WTC11 (cell line): ENCODE results near the gene EVPLL. TPM values are rescaled to one million over a fixed set of nuclear protein-coding genes. Genes with fewer than 3 reads are reported as not detected.
"Not testable (repeated sequence)": the region's sequence is repeated elsewhere in the genome, so short reads cannot be mapped to it uniquely, and the experiment has no call there.

Source experiments
- ATAC-seq: fragments of 200-7000 bp; cut with Tn5 transposase; 2 replicates; pipeline ENCODE4 v1.10.0; 2021; ENCODE audit warnings: mild to moderate bottlenecking, moderate library complexity
- CTCF ChIA-PET: fragments of 300-600 bp; sonication (Branson Sonifier 250); formaldehyde crosslinking; loops from one replicate; lab custom pipeline; 2021; ENCODE audit warnings: antibody characterized with exemption; lab: Charles Lee
- POLR2A ChIA-PET: fragments of 350-600 bp; sonication (Branson Sonifier 250); formaldehyde crosslinking; loops from one replicate; lab custom pipeline; 2021; ENCODE audit warnings: antibody characterized with exemption; lab: Charles Lee
- DNase-seq: peaks from one replicate; pipeline ENCODE4 v3.0.0; 2021; ENCODE audit warnings: low spot score
- H3K27ac Mint-ChIP-seq: 2 replicates; pipeline ENCODE4 v1.8.0; 2021; ENCODE audit warnings: mixed read lengths
- H3K27me3 Mint-ChIP-seq: 2 replicates; pipeline ENCODE4 v1.8.0; 2021; ENCODE audit warnings: low read depth, mild to moderate bottlenecking, moderate library complexity, mixed read lengths
- H3K36me3 Mint-ChIP-seq: 2 replicates; pipeline ENCODE4 v1.8.0; 2021; ENCODE audit warnings: mixed read lengths
- H3K4me1 Mint-ChIP-seq: 2 replicates; pipeline ENCODE4 v1.8.0; 2022; ENCODE audit warnings: mixed read lengths
- H3K4me3 Mint-ChIP-seq: 2 replicates; pipeline ENCODE4 v1.8.0; 2021; ENCODE audit warnings: mild to moderate bottlenecking, moderate library complexity, mixed read lengths
- H3K9me3 Mint-ChIP-seq: 2 replicates; pipeline ENCODE4 v1.8.0; 2021; ENCODE audit warnings: mixed read lengths
- ETV6 ChIP-seq: sonication (generic); formaldehyde crosslinking; IDR thresholded peaks from 2 replicates; pipeline ENCODE4 v1.8.1; 2022; ENCODE audit warnings: mild to moderate bottlenecking, missing genetic modification reagents
- FOXK1 ChIP-seq: sonication (generic); formaldehyde crosslinking; IDR thresholded peaks from 2 replicates; pipeline ENCODE4 v1.8.0; 2022; ENCODE audit warnings: mild to moderate bottlenecking, moderate library complexity, missing genetic modification reagents
- FOXP1 ChIP-seq: sonication (generic); formaldehyde crosslinking; IDR thresholded peaks from 2 replicates; pipeline ENCODE4 v1.8.0; 2022; ENCODE audit warnings: missing genetic modification reagents, mild to moderate bottlenecking, moderate library complexity, borderline replicate concordance
- IRF1 ChIP-seq: sonication (generic); formaldehyde crosslinking; IDR thresholded peaks from 2 replicates; pipeline ENCODE4 v1.8.0; 2023; ENCODE audit warnings: missing genetic modification reagents
- NFATC4 ChIP-seq: fragments of 250-450 bp; sonication (Bioruptor Pico); IDR thresholded peaks from 2 replicates; pipeline ENCODE4 v1.9.0; 2021; ENCODE audit warnings: mild to moderate bottlenecking
- OVOL2 ChIP-seq: fragments of 250-450 bp; sonication (Bioruptor Pico); IDR thresholded peaks from 2 replicates; pipeline ENCODE4 v1.9.0; 2021; ENCODE audit warnings: mild to moderate bottlenecking, borderline replicate concordance
- RELA ChIP-seq: sonication (generic); formaldehyde crosslinking; IDR thresholded peaks from 2 replicates; pipeline ENCODE4 v1.8.1; 2022; ENCODE audit warnings: missing genetic modification reagents, mild to moderate bottlenecking, borderline replicate concordance
- USF2 ChIP-seq: sonication (generic); formaldehyde crosslinking; IDR thresholded peaks from 2 replicates; pipeline ENCODE4 v1.8.1; 2023; ENCODE audit warnings: mild to moderate bottlenecking, missing genetic modification reagents, moderate library complexity
- ZNF138 ChIP-seq: sonication (generic); formaldehyde crosslinking; conservative IDR thresholded peaks from 2 replicates; pipeline ENCODE4 v1.8.1; 2022; ENCODE audit warnings: mild to moderate bottlenecking, moderate library complexity, missing genetic modification reagents
- ZNF219 ChIP-seq: sonication (generic); formaldehyde crosslinking; IDR thresholded peaks from 2 replicates; pipeline ENCODE4 v1.8.0; 2023; ENCODE audit warnings: missing genetic modification reagents, mild to moderate bottlenecking, borderline replicate concordance
- ZNF532 ChIP-seq: fragments of 250-450 bp; sonication (Bioruptor Pico); IDR thresholded peaks from 2 replicates; pipeline ENCODE4 v1.9.0; 2021; ENCODE audit warnings: mild to moderate bottlenecking, borderline replicate concordance
- ZNF671 ChIP-seq: fragments of 250-450 bp; sonication (Bioruptor Pico); IDR thresholded peaks from 2 replicates; pipeline ENCODE4 v1.8.0; 2021; ENCODE audit warnings: mild to moderate bottlenecking
- total RNA-seq: library from RNA; stranded (reverse); gene quantifications from 3 replicates; pipeline ENCODE4 v1.2.3, GENCODE V29; 2021
- TF ChIP-seq, protein P1 (sequence below): fragments of 250-450 bp; sonication (Bioruptor Pico); conservative IDR thresholded peaks from 2 replicates; pipeline ENCODE4 v1.9.0; 2021; ENCODE audit warnings: mild to moderate bottlenecking
- TF ChIP-seq, protein P2 (sequence below): sonication (generic); formaldehyde crosslinking; IDR thresholded peaks from 2 replicates; pipeline ENCODE4 v1.8.1; 2022; ENCODE audit warnings: low read depth, missing genetic modification reagents, borderline replicate concordance
- TF ChIP-seq, protein P3 (sequence below): sonication (generic); formaldehyde crosslinking; IDR thresholded peaks from 2 replicates; pipeline ENCODE4 v1.8.0; 2022; ENCODE audit warnings: mild to moderate bottlenecking, missing genetic modification reagents

The EVPLL gene
- total RNA-seq, 1 experiment from 2014 or later, result not detected

- TF ChIP-seq, protein P1, sequence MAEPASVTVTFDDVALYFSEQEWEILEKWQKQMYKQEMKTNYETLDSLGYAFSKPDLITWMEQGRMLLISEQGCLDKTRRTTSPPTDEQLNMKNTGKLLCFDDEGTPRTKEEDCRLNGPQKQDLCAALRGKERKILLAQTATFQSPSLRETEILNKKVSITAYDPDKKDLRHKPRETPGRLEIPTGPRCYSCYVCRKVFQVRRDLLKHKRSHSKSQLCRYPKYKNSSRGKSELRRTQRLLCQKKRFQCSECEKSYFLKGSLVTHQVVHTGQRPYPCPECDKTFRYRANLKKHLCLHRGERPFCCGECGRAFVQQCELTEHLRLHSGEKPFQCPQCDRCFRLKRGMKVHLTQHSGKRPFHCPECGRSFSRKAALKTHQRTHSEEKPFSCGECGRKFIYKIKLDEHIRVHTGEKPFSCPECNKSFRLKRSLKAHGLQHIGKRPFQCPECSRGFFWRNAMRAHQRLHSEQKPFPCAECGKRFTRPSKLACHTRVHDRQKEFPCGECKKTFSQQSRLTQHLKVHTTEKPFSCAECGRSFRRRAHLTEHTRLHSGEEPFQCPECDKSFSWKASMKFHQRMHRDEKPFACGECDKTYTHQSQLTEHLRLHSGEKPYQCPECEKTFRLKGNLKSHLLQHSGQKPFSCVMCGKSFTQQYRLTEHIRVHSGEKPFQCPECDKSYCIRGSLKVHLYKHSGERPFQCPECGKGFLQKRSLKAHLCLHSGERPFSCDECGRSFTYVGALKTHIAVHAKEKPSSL, result no peak
These were observed 45.7 kb upstream of the EVPLL start (continued) for GRCh38 chr17:18331879-18332278.

GRCh38 chr17:18332909-18333489 is 44.6 kb upstream of the EVPLL start:
- CTCF ChIA-PET, result interaction anchor here (1.3 kb wide), 1 partner anchor 18 kb away, joined by 3 read pairs; the partner anchor contains the start of genes SMCR8 and TOP3A
- H3K9me3 Mint-ChIP-seq, result peaks cover 13% of the 10 kb centered on the region
- H3K36me3 Mint-ChIP-seq, result peaks cover 78% of the 10 kb centered on the region

GRCh38 chr17:18338158-18338557 is 39.4 kb upstream of the EVPLL start:
- H3K27me3 Mint-ChIP-seq, ATAC-seq, CTCF ChIA-PET, H3K27ac Mint-ChIP-seq, POLR2A ChIA-PET, H3K4me1 Mint-ChIP-seq, DNase-seq, H3K4me3 Mint-ChIP-seq: not testable (repeated sequence)
- H3K36me3 Mint-ChIP-seq, result peaks cover 82% of the 10 kb centered on the region
- peaks cover 16% of the 10 kb centered on the region for H3K9me3 Mint-ChIP-seq

More at GRCh38 chr17:18332909-18333489, 44.6 kb upstream of the EVPLL start:
- ATAC-seq, result no peak
- H3K27ac Mint-ChIP-seq, result no peak overlapping the region
- H3K27me3 Mint-ChIP-seq, result no peaks in the 10 kb centered on the region
- TF ChIP-seq, protein P2, sequence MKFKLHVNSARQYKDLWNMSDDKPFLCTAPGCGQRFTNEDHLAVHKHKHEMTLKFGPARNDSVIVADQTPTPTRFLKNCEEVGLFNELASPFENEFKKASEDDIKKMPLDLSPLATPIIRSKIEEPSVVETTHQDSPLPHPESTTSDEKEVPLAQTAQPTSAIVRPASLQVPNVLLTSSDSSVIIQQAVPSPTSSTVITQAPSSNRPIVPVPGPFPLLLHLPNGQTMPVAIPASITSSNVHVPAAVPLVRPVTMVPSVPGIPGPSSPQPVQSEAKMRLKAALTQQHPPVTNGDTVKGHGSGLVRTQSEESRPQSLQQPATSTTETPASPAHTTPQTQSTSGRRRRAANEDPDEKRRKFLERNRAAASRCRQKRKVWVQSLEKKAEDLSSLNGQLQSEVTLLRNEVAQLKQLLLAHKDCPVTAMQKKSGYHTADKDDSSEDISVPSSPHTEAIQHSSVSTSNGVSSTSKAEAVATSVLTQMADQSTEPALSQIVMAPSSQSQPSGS (CRISPR knock-in tag), result no peak
- no peak for TF ChIP-seq ZNF138 (CRISPR knock-in tag)
- TF ChIP-seq, protein P3, sequence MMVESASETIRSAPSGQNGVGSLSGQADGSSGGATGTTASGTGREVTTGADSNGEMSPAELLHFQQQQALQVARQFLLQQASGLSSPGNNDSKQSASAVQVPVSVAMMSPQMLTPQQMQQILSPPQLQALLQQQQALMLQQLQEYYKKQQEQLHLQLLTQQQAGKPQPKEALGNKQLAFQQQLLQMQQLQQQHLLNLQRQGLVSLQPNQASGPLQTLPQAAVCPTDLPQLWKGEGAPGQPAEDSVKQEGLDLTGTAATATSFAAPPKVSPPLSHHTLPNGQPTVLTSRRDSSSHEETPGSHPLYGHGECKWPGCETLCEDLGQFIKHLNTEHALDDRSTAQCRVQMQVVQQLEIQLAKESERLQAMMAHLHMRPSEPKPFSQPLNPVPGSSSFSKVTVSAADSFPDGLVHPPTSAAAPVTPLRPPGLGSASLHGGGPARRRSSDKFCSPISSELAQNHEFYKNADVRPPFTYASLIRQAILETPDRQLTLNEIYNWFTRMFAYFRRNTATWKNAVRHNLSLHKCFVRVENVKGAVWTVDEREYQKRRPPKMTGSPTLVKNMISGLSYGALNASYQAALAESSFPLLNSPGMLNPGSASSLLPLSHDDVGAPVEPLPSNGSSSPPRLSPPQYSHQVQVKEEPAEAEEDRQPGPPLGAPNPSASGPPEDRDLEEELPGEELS (CRISPR knock-in tag), result no peak
- no peak for TF ChIP-seq NFATC4 (CRISPR knock-in tag)
- DNase-seq, result no peak
- H3K4me1 Mint-ChIP-seq, result no peaks in the 10 kb centered on the region
- POLR2A ChIA-PET, result no interaction called here
- H3K4me3 Mint-ChIP-seq, result no peak overlapping the region

DNA sequence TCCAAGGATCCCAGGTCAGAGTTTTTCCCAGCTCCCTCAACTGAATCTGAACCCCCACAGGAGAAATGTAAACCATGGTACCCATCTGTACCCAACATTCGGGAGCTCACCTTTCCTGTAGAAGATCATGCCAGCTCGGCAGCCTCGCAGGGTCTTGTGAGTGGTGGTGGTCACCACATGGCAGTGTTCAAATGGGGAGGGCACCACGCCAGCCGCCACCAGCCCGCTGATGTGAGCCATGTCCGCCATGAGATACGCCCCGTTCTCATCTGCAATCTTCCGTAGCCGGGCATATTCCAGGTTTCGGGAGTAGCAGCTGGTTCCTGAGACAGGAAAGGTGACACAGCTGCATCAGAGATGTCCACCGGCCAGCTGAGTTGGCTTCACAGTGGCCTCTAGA is 37.6 kb upstream of the EVPLL start:
- H3K4me1 Mint-ChIP-seq, result no peaks in the 10 kb centered on the region
- no peak for ATAC-seq
- no peak for TF ChIP-seq ZNF532 (CRISPR knock-in tag)
- TF ChIP-seq ZNF671, result no peak
- no peak for TF ChIP-seq IRF1
- TF ChIP-seq USF2 (CRISPR knock-in tag), result no peak
- TF ChIP-seq FOXK1, result no peak
- no peak for TF ChIP-seq RELA (CRISPR knock-in tag)
- no peak for TF ChIP-seq OVOL2 (CRISPR knock-in tag)
- TF ChIP-seq ETV6 (CRISPR knock-in tag), result no peak
- no peak for TF ChIP-seq ZNF219
- TF ChIP-seq FOXP1 (CRISPR knock-in tag), result no peak
- TF ChIP-seq, all 79 proteins: peak for 0
- no peak overlapping the region for H3K27ac Mint-ChIP-seq
- CTCF ChIA-PET, result no interaction called here
- H3K9me3 Mint-ChIP-seq, result peaks cover 16% of the 10 kb centered on the region
- POLR2A ChIA-PET, result no interaction called here
- no peaks in the 10 kb centered on the region for H3K27me3 Mint-ChIP-seq
- DNase-seq, result no peak
- H3K4me3 Mint-ChIP-seq, result no peak overlapping the region
- peaks cover 79% of the 10 kb centered on the region for H3K36me3 Mint-ChIP-seq
